NCI-H748 (cell line): ENCODE measurements around the gene NUF2.
"Not testable (repeated sequence)": the region's sequence is repeated elsewhere in the genome, so short reads cannot be mapped to it uniquely, and the experiment has no call there.

Experiments used
- DNase-seq: peaks from one replicate; lab custom pipeline; 2025; ENCODE audit not compliant: unreplicated experiment; lab: John Stamatoyannopoulos, UW

The NUF2 gene

GRCh38 chr1:163331116-163331515 lies 9.4 kb downstream of the NUF2 start:
- no peak for DNase-seq

GRCh38 chr1:163335216-163335615 lies 13.5 kb downstream of the NUF2 start:
- DNase-seq: no peak

GRCh38 chr1:163337631-163338030 lies 15.9 kb downstream of the NUF2 start:
- no peak for DNase-seq

GRCh38 chr1:163346326-163346870 lies 24.6 kb downstream of the NUF2 start:
- DNase-seq: no peak

GRCh38 chr1:163347106-163347505 lies 25.4 kb downstream of the NUF2 start:
- DNase-seq: no peak

- DNase-seq: no peak
Measured at GRCh38 chr1:163351912-163352311, 30.2 kb downstream of the NUF2 start.

GRCh38 chr1:163357378-163357777 lies 35.6 kb downstream of the NUF2 start:
- DNase-seq: no peak

GRCh38 chr1:163358172-163358571 lies 36.4 kb downstream of the NUF2 start:
- not testable (repeated sequence) for DNase-seq

- peak; percentile 87 for DNase-seq
Measured at GRCh38 chr1:163361123-163361934, 39.6 kb downstream of the NUF2 start.

- DNase-seq: no peak
Measured at GRCh38 chr1:163365186-163365585, 43.4 kb downstream of the NUF2 start.

GRCh38 chr1:163366555-163366954 lies 44.8 kb downstream of the NUF2 start:
- no peak for DNase-seq

GRCh38 chr1:163367721-163368120 lies 46.0 kb downstream of the NUF2 start:
- DNase-seq: no peak

- no peak for DNase-seq
Measured at GRCh38 chr1:163372576-163372975, 50.8 kb downstream of the NUF2 start.

- DNase-seq: no peak
Measured at GRCh38 chr1:163378554-163378953, 56.8 kb downstream of the NUF2 start.

GRCh38 chr1:163379801-163380200 lies 58.0 kb downstream of the NUF2 start:
- DNase-seq: no peak

GRCh38 chr1:163381487-163382184 lies 59.9 kb downstream of the NUF2 start:
- DNase-seq: no peak

GRCh38 chr1:163382395-163382794 lies 60.6 kb downstream of the NUF2 start:
- no peak for DNase-seq

GRCh38 chr1:163387146-163387545 lies 65.4 kb downstream of the NUF2 start:
- DNase-seq: no peak

- DNase-seq: no peak
Measured at GRCh38 chr1:163388970-163389369, 67.2 kb downstream of the NUF2 start.

GRCh38 chr1:163395790-163396189 lies 74.0 kb downstream of the NUF2 start:
- no peak for DNase-seq

- no peak for DNase-seq
Measured at GRCh38 chr1:163397451-163398200, 75.9 kb downstream of the NUF2 start.
